SK-N-SH (cell line): ENCODE data around the gene SRF. TPM values are rescaled to one million over a fixed set of nuclear protein-coding genes. Genes with fewer than 3 reads are reported as not detected.

Source experiments
- CTCF ChIA-PET: fragments of 300-600, 350-600 bp; formaldehyde crosslinking; extraction: SDS; loops from one replicate; lab custom pipeline; 2021; lab: Yijun Ruan, JAX
- POLR2A ChIA-PET: fragments of 350-600 bp; sonication (Branson Sonifier 250); formaldehyde crosslinking; extraction: SDS; loops from one replicate; lab custom pipeline; 2020; ENCODE audit warnings: antibody characterized with exemption, inconsistent platforms; lab: Yijun Ruan, JAX
- DNase-seq: peaks from one replicate; pipeline ENCODE4 v3.0.0; 2012
- H2AFZ ChIP-seq: fragments of 200-600 bp; sonication (generic); 2 replicates; pipeline ENCODE4 v1.8.1; 2016; ENCODE audit warnings: antibody characterized with exemption, mild to moderate bottlenecking, low read depth
- H3F3A ChIP-seq: fragments of 200-600 bp; sonication (generic); replicated peaks from 2 replicates; pipeline ENCODE3; 2016; ENCODE audit warnings: antibody characterized with exemption, mild to moderate bottlenecking; ENCODE audit not compliant: insufficient read depth
- H3K27ac ChIP-seq, 2 experiments: fragments of 200-500 bp in 1 of 2; fragments of 200-600 bp in 1 of 2; sonication (Bioruptor generic) in 1 of 2; sonication (generic), shearing (Covaris generic) in 1 of 2; 2 replicates each; pipeline versions ENCODE4 v1.5.1 to v1.6.1; 2014 to 2016; ENCODE audit warnings: low read depth in 2 of 2, inconsistent platforms in 1 of 2, low read length in 1 of 2, mild to moderate bottlenecking in 1 of 2, mixed read lengths in 1 of 2
- H3K27me3 ChIP-seq: fragments of 200-600 bp; sonication (generic), shearing (Covaris generic); 2 replicates; pipeline ENCODE4 v1.6.1; 2016; ENCODE audit warnings: mixed run types; ENCODE audit not compliant: insufficient read depth
- H3K36me3 ChIP-seq, 2 experiments: fragments of 200-500 bp in 1 of 2; fragments of 200-600 bp in 1 of 2; sonication (Bioruptor generic) in 1 of 2; sonication (generic) in 1 of 2; replicated peaks in 1 of 2; 2 replicates each; pipeline versions ENCODE3 to v1.5.1; 2014 to 2016; ENCODE audit warnings: low read length in 1 of 2, mild to moderate bottlenecking in 1 of 2; ENCODE audit not compliant: insufficient read depth in 2 of 2, control insufficient read depth in 1 of 2
- H3K4me1 ChIP-seq, 2 experiments: fragments of 200-500 bp in 1 of 2; fragments of 200-600 bp in 1 of 2; sonication (Bioruptor generic) in 1 of 2; sonication (generic), shearing (Covaris generic) in 1 of 2; 2 replicates each; pipeline versions ENCODE4 v1.5.1 to v1.6.1; 2014 to 2016; ENCODE audit warnings: low read depth in 1 of 2, low read length in 1 of 2, mixed run types in 1 of 2; ENCODE audit not compliant: insufficient read depth in 2 of 2, control insufficient read depth in 1 of 2
- H3K4me2 ChIP-seq: fragments of 200-600 bp; sonication (generic), shearing (Covaris generic); 2 replicates; pipeline ENCODE4 v1.6.1; 2017; ENCODE audit warnings: mixed run types
- H3K4me3 ChIP-seq, 2 experiments: fragments of 200-500 bp in 1 of 2; fragments of 200-600 bp in 1 of 2; sonication (Bioruptor generic) in 1 of 2; sonication (generic), shearing (Covaris generic) in 1 of 2; 2 replicates each; pipeline versions ENCODE4 v1.5.1 to v1.8.1; 2014 to 2016; ENCODE audit warnings: low read depth in 2 of 2, inconsistent platforms in 1 of 2, low read length in 1 of 2, mild to moderate bottlenecking in 1 of 2, mixed read lengths in 1 of 2, moderate library complexity in 1 of 2
- H3K79me2 ChIP-seq: fragments of 200-600 bp; sonication (generic); 2 replicates; pipeline ENCODE4 v1.8.1; 2017; ENCODE audit warnings: mild to moderate bottlenecking; ENCODE audit not compliant: insufficient read depth
- H3K9ac ChIP-seq: fragments of 200-600 bp; sonication (generic); 2 replicates; pipeline ENCODE4 v1.6.1; 2017; ENCODE audit warnings: mixed run types
- H3K9me2 ChIP-seq: fragments of 200-600 bp; sonication (generic); 2 replicates; pipeline ENCODE4 v1.6.1; 2017; ENCODE audit warnings: mixed run types
- H3K9me3 ChIP-seq: fragments of 200-600 bp; sonication (generic); 2 replicates; pipeline ENCODE4 v1.6.1; 2017; ENCODE audit warnings: mixed run types, mild to moderate bottlenecking, moderate library complexity
- H4K20me1 ChIP-seq: fragments of 200-600 bp; sonication (generic); 2 replicates; pipeline ENCODE4 v1.6.1; 2017; ENCODE audit warnings: mild to moderate bottlenecking, mixed run types; ENCODE audit not compliant: insufficient read depth
- CTCF ChIP-seq: fragments of 200-600 bp; sonication (generic); IDR thresholded peaks from 2 replicates; pipeline ENCODE4 v1.6.1; 2017; ENCODE audit warnings: antibody characterized with exemption, mild to moderate bottlenecking, moderate library complexity
- ELF1 ChIP-seq: IDR thresholded peaks from 2 replicates; pipeline ENCODE4 v1.4.0; 2012
- EP300 ChIP-seq, 2 experiments: IDR thresholded peaks; 2 replicates each; pipeline versions ENCODE4 v1.4.0 to v1.6.1; 2012; ENCODE audit warnings: borderline replicate concordance in 1 of 2, low read depth in 1 of 2, low read length in 1 of 2
- EZH2phosphoT487 ChIP-seq: fragments of 200-600 bp; sonication (generic); IDR thresholded peaks from 2 replicates; pipeline ENCODE4 v1.6.1; 2017; ENCODE audit warnings: low read depth, mixed run types, mild to moderate bottlenecking, antibody characterized with exemption, moderate library complexity, borderline replicate concordance
- FOSL2 ChIP-seq: IDR thresholded peaks from 2 replicates; pipeline ENCODE4 v1.4.0; 2012; ENCODE audit warnings: low read depth, mild to moderate bottlenecking, moderate library complexity, borderline replicate concordance
- FOXJ3 ChIP-seq: sonication (generic); formaldehyde crosslinking; IDR thresholded peaks from 2 replicates; pipeline ENCODE4 v1.5.1; 2020; ENCODE audit warnings: mild to moderate bottlenecking, missing genetic modification reagents
- GABPA ChIP-seq: IDR thresholded peaks from 2 replicates; pipeline ENCODE4 v1.4.0; 2012; ENCODE audit warnings: low read depth, mild to moderate bottlenecking
- GATA2 ChIP-seq: sonication (generic); formaldehyde crosslinking; IDR thresholded peaks from 2 replicates; pipeline ENCODE4 v1.5.0; 2020; ENCODE audit warnings: mild to moderate bottlenecking, missing genetic modification reagents
- MXI1 ChIP-seq: IDR thresholded peaks from 2 replicates; pipeline ENCODE4 v1.6.1; 2012; ENCODE audit warnings: mild to moderate bottlenecking, low read depth, low read length, improper control_type of control experiment
- PBX3 ChIP-seq: IDR thresholded peaks from 2 replicates; pipeline ENCODE4; 2012
- POLR2AphosphoS5 ChIP-seq: IDR thresholded peaks from 2 replicates; pipeline ENCODE4 v1.6.1; 2012; ENCODE audit warnings: low read depth, low read length
- RFX5 ChIP-seq: IDR thresholded peaks from 2 replicates; pipeline ENCODE4 v1.6.1; 2012; ENCODE audit warnings: mild to moderate bottlenecking, improper control_type of control experiment, low read length
- RXRA ChIP-seq: IDR thresholded peaks from 2 replicates; pipeline ENCODE4 v1.4.0; 2012; ENCODE audit warnings: low read depth, mild to moderate bottlenecking, borderline replicate concordance
- SMC3 ChIP-seq: IDR thresholded peaks from 2 replicates; pipeline ENCODE4 v1.6.1; 2012; ENCODE audit warnings: low read depth, low read length, improper control_type of control experiment
- TCF12 ChIP-seq: IDR thresholded peaks from 2 replicates; pipeline ENCODE4 v1.4.0; 2012
- YY1 ChIP-seq: IDR thresholded peaks from 2 replicates; pipeline ENCODE4 v1.4.0; 2012; ENCODE audit warnings: low read depth, mild to moderate bottlenecking
- ZBTB33 ChIP-seq: IDR thresholded peaks from 2 replicates; pipeline ENCODE4 v1.4.0; 2012; ENCODE audit warnings: low read depth, borderline replicate concordance
- WGBS: methylation state at CpG from one replicate; pipeline ENCODE4 v1.1.6; 2017; ENCODE audit warnings: low lambda C conversion rate; 5-methylcytosine and 5-hydroxymethylcytosine counted together
- polyA plus RNA-seq, 3 experiments: library from polyadenylated mRNA; depleted of rRNA; stranded (reverse); fragments of >200 nt; gene quantifications; 2 replicates each; pipeline ENCODE4 v1.2.3, GENCODE V29; 2012
- TF ChIP-seq, protein P1 (sequence below): fragments of 150-350 bp; IDR thresholded peaks from 2 replicates; pipeline ENCODE4 v1.6.1; 2016; ENCODE audit warnings: mild to moderate bottlenecking, low read depth, low read length
- TF ChIP-seq, protein P2 (sequence below): fragments of 150-350 bp; IDR thresholded peaks from 2 replicates; pipeline ENCODE4 v1.6.1; 2017; ENCODE audit warnings: antibody characterized with exemption, low read length, low read depth, borderline replicate concordance

Gene SRF
- polyA plus RNA-seq, 1 of the 3 experiments (the other 2 are of a cell fraction) = 31.7 TPM

GRCh38 chr6:43203718-43204095, 32.6 kb downstream of the SRF start (continued):
- TF ChIP-seq GABPA = no peak
- TF ChIP-seq YY1 = no peak
- TF ChIP-seq, protein P1, sequence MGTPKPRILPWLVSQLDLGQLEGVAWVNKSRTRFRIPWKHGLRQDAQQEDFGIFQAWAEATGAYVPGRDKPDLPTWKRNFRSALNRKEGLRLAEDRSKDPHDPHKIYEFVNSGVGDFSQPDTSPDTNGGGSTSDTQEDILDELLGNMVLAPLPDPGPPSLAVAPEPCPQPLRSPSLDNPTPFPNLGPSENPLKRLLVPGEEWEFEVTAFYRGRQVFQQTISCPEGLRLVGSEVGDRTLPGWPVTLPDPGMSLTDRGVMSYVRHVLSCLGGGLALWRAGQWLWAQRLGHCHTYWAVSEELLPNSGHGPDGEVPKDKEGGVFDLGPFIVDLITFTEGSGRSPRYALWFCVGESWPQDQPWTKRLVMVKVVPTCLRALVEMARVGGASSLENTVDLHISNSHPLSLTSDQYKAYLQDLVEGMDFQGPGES = no peak

DNA sequence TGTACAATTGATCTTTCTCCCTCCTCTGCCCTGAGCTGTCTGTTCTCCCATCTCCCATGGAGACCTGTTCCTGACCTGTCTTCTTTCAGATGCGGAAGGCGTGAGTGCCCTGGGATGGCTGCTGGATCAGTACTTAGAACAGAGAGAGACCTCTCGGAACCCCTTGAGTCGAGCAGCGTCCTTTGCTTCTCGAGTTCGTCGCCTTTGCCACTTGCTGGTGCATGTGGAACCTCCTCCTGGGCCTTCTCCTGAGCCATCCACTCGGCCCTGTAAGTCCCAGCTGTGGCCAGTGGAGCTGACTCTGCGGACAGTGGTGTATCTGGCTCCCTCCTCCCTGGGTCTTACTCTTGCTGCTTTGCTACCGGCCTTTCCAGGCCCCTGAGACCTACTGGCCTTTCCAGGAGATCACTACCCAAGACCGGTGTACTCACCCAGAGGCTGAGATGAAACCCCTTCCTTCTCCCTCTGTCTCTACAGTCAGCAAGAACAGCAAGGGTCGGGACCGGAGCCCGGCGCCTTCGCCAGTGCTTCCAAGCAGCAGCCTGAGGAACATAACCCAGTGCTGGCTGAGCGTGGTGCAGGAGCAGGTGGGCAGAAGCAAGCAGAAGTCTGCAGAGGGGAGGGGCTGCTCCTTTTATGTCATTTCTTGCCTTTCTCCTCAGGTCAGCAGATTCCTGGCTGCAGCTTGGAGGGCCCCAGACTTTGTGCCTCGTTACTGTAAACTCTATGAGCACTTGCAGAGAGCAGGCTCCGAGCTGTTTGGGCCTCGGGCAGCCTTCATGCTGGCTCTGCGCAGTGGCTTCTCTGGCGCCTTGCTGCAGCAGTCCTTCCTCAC, 33.4 kb downstream of the SRF start:
- no peak overlapping the region for H3K4me2 ChIP-seq
- H3K27ac ChIP-seq = no peak overlapping the region
- ChIA-PET CTCF (interaction anchor here (1.1 to 1.6 kb wide), 2 partner anchors 25 to 179 kb away, joined by 3 to 6 read pairs; partner anchors contain the start of gene DNPH1), POLR2A (no interaction called here)
- no peaks in the 10 kb centered on the region for H3K9me2 ChIP-seq
- H3K36me3 ChIP-seq = peaks cover 20 to 35% of the 10 kb centered on the region in 2 experiments
- no peak for DNase-seq
- 95% methylated on average over 16 of the region's 23 CpGs for WGBS
- no peaks in the 10 kb centered on the region for H3K27me3 ChIP-seq
- H3K9ac ChIP-seq = no peak overlapping the region
- H4K20me1 ChIP-seq = no peaks in the 10 kb centered on the region
- no peaks in the 10 kb centered on the region for H3K9me3 ChIP-seq
- H3K4me1 ChIP-seq = no peaks in the 10 kb centered on the region
- no peak overlapping the region for H2AFZ ChIP-seq
- no peak overlapping the region for H3K4me3 ChIP-seq
- H3K79me2 ChIP-seq = no peaks in the 10 kb centered on the region
- no peaks in the 10 kb centered on the region for H3F3A ChIP-seq
- TF ChIP-seq ELF1 = no peak
- no peak for TF ChIP-seq MXI1
- TF ChIP-seq, protein P2, sequence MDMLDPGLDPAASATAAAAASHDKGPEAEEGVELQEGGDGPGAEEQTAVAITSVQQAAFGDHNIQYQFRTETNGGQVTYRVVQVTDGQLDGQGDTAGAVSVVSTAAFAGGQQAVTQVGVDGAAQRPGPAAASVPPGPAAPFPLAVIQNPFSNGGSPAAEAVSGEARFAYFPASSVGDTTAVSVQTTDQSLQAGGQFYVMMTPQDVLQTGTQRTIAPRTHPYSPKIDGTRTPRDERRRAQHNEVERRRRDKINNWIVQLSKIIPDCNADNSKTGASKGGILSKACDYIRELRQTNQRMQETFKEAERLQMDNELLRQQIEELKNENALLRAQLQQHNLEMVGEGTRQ = no peak
- TF ChIP-seq GATA2 (CRISPR knock-in tag) = no peak
- TF ChIP-seq, protein P1 = no peak
- TF ChIP-seq FOSL2 = no peak
- TF ChIP-seq POLR2AphosphoS5 = no peak
- no peak for TF ChIP-seq SMC3
- no peak for TF ChIP-seq EP300 (IDR thresholded peaks at IDR 0.05; ENCODE audit: borderline replicate concordance in 1 of 2, low read depth in 1 of 2, low read length in 1 of 2)
- no peak for TF ChIP-seq CTCF
- TF ChIP-seq TCF12 = no peak
- no peak for TF ChIP-seq RXRA
- TF ChIP-seq FOXJ3 (CRISPR knock-in tag) = no peak
- TF ChIP-seq EZH2phosphoT487 = no peak
- no peak for TF ChIP-seq ZBTB33
- no peak for TF ChIP-seq PBX3
- TF ChIP-seq GABPA = no peak
- no peak for TF ChIP-seq YY1
- TF ChIP-seq RFX5 = no peak
